GM23338 (cell line): ENCODE measurements around the gene ASCL2. TPM values are rescaled to one million over a fixed set of nuclear protein-coding genes. Genes with fewer than 3 reads are reported as not detected.

Experiments
- ATAC-seq: fragments of 200-7000 bp; cut with Tn5 transposase; 3 replicates; pipeline ENCODE4 v1.9.1; 2020
- DNase-seq: peaks from one replicate; pipeline ENCODE4 v3.0.0-alpha.2; 2015; ENCODE audit warnings: low spot score
- H2AFZ ChIP-seq: fragments of 200-600 bp; sonication (generic); 2 replicates; pipeline ENCODE4 v1.8.0; 2016; ENCODE audit warnings: antibody characterized with exemption, mild to moderate bottlenecking, moderate library complexity
- H3F3A ChIP-seq: fragments of 200-600 bp; sonication (generic); replicated peaks from 2 replicates; pipeline ENCODE4 v1.8.0; 2017; ENCODE audit warnings: antibody characterized with exemption, mixed run types, low read depth
- H3K27ac ChIP-seq: fragments of 200-600 bp; sonication (generic); 2 replicates; pipeline ENCODE4 v1.6.1; 2016; ENCODE audit warnings: low read depth
- H3K27me3 ChIP-seq: fragments of 200-600 bp; sonication (generic); 2 replicates; pipeline ENCODE4 v1.8.0; 2016; ENCODE audit warnings: mild to moderate bottlenecking, mixed run types, moderate library complexity; ENCODE audit not compliant: insufficient read depth
- H3K36me3 ChIP-seq: fragments of 200-600 bp; sonication (generic); 2 replicates; pipeline ENCODE4 v1.8.0; 2016; ENCODE audit warnings: mild to moderate bottlenecking; ENCODE audit not compliant: insufficient read depth
- H3K4me1 ChIP-seq: fragments of 200-600 bp; sonication (generic); 2 replicates; pipeline ENCODE4 v1.8.0; 2016; ENCODE audit warnings: mild to moderate bottlenecking, moderate library complexity; ENCODE audit not compliant: insufficient read depth
- H3K4me2 ChIP-seq: fragments of 200-600 bp; sonication (generic); 2 replicates; pipeline ENCODE4 v1.7.1; 2017; ENCODE audit warnings: mixed run types
- H3K4me3 ChIP-seq: fragments of 200-600 bp; sonication (generic); 2 replicates; pipeline ENCODE4 v1.6.1; 2016; ENCODE audit warnings: mixed run types
- H3K79me2 ChIP-seq: fragments of 200-600 bp; sonication (generic); replicated peaks from 2 replicates; pipeline ENCODE4 v1.8.0; 2017; ENCODE audit warnings: mild to moderate bottlenecking; ENCODE audit not compliant: insufficient read depth
- H3K9me2 ChIP-seq: fragments of 200-600 bp; sonication (generic); 2 replicates; pipeline ENCODE4 v1.8.0; 2017; ENCODE audit not compliant: insufficient read depth
- H4K20me1 ChIP-seq: fragments of 200-600 bp; sonication (generic); replicated peaks from 2 replicates; pipeline ENCODE4 v1.8.0; 2017; ENCODE audit warnings: mild to moderate bottlenecking; ENCODE audit not compliant: insufficient read depth
- H3K27ac Mint-ChIP-seq: 2 replicates; pipeline ENCODE4 v1.8.0; 2020; ENCODE audit warnings: inconsistent platforms, mild to moderate bottlenecking, moderate library complexity, mixed read lengths
- H3K27me3 Mint-ChIP-seq: 3 replicates; pipeline ENCODE4 v1.8.0; 2022; ENCODE audit warnings: low read depth, mild to moderate bottlenecking, moderate library complexity, mixed read lengths, inconsistent platforms; ENCODE audit not compliant: insufficient read depth, poor library complexity
- H3K36me3 Mint-ChIP-seq: 3 replicates; pipeline ENCODE4 v1.8.0; 2021; ENCODE audit warnings: low read depth, mild to moderate bottlenecking, inconsistent platforms, moderate library complexity, mixed read lengths
- H3K4me1 Mint-ChIP-seq: 3 replicates; pipeline ENCODE4 v1.8.0; 2020; ENCODE audit warnings: mild to moderate bottlenecking, inconsistent platforms, mixed read lengths
- H3K4me3 Mint-ChIP-seq: 3 replicates; pipeline ENCODE4 v1.8.0; 2021; ENCODE audit warnings: moderate library complexity, mild to moderate bottlenecking, inconsistent platforms, mixed read lengths
- H3K9me3 Mint-ChIP-seq: 3 replicates; pipeline ENCODE4 v1.8.0; 2020; ENCODE audit warnings: moderate library complexity, mild to moderate bottlenecking, inconsistent platforms, mixed read lengths
- CREB1 ChIP-seq: fragments of 250-450 bp; sonication (Bioruptor Pico); IDR thresholded peaks from 2 replicates; pipeline ENCODE4 v1.5.0; 2020; ENCODE audit warnings: low read depth, mild to moderate bottlenecking, moderate library complexity
- CTCF ChIP-seq, 2 experiments: fragments of 200-600 bp in 1 of 2; sonication (generic) in 1 of 2; conservative IDR thresholded peaks; 2 replicates each; pipeline versions ENCODE4 v1.5.1 to v1.6.1; 2016 to 2017; ENCODE audit warnings: antibody characterized with exemption in 2 of 2, low read depth in 2 of 2, mild to moderate bottlenecking in 2 of 2, moderate library complexity in 1 of 2
- ETS1 ChIP-seq: IDR thresholded peaks from 2 replicates; pipeline ENCODE4 v1.6.1; 2016; ENCODE audit warnings: antibody characterized with exemption
- EZH2 ChIP-seq: fragments of 200-600 bp; sonication (generic); IDR thresholded peaks from one replicate; pipeline ENCODE4 v1.8.0; 2017; ENCODE audit warnings: antibody characterized with exemption, mild to moderate bottlenecking, low read depth; ENCODE audit not compliant: unreplicated experiment
- JUNB ChIP-seq: IDR thresholded peaks from one replicate; pipeline ENCODE4 v1.6.1; 2016; ENCODE audit warnings: antibody characterized with exemption; ENCODE audit not compliant: unreplicated experiment
- NANOG ChIP-seq: IDR thresholded peaks from 2 replicates; pipeline ENCODE4 v1.6.1; 2016; ENCODE audit warnings: antibody characterized with exemption, borderline replicate concordance
- POLR2AphosphoS5 ChIP-seq: IDR thresholded peaks from 2 replicates; pipeline ENCODE4 v1.6.1; 2016; ENCODE audit warnings: antibody characterized with exemption, low read depth
- REST ChIP-seq: IDR thresholded peaks from one replicate; pipeline ENCODE4 v1.6.1; 2018; ENCODE audit warnings: antibody characterized with exemption; ENCODE audit not compliant: unreplicated experiment
- STAT1 ChIP-seq: IDR thresholded peaks from one replicate; pipeline ENCODE4 v1.6.1; 2016; ENCODE audit warnings: antibody characterized with exemption; ENCODE audit not compliant: unreplicated experiment
- ZNF114 ChIP-seq: fragments of 250-450 bp; sonication (Bioruptor Pico); IDR thresholded peaks from 2 replicates; pipeline ENCODE4 v1.5.0; 2020; ENCODE audit warnings: mild to moderate bottlenecking, moderate library complexity
- ZNF331 ChIP-seq: fragments of 250-450 bp; sonication (Bioruptor Pico); IDR thresholded peaks from 2 replicates; pipeline ENCODE4 v1.5.0; 2020; ENCODE audit warnings: low read depth, mild to moderate bottlenecking, moderate library complexity
- polyA plus RNA-seq: library from polyadenylated mRNA; unstranded; fragments of >200 nt; fragmentation: Nextera tagmentation; extraction: Ambion mirVana; gene quantifications from 2 replicates; pipeline ENCODE4 v1.2.1, GENCODE V29; 2016
- total RNA-seq: library from RNA; depleted of rRNA; stranded (reverse); fragments of >200 nt; shearing (Covaris generic); gene quantifications from 2 replicates; pipeline ENCODE4 v1.2.3, GENCODE V29; 2014

ASCL2 gene
- total and polyA plus RNA-seq, 2 experiments from 2014 or later = 0.57 to 1.6 TPM

- ATAC-seq = peak; percentile 18
- no peaks in the 10 kb centered on the region for H3K9me3 Mint-ChIP-seq
- Histone ChIP-seq H3F3A (no peaks in the 10 kb centered on the region), H2AFZ (no peak overlapping the region), H3K79me2 (no peaks in the 10 kb centered on the region), H3K36me3 (no peaks in the 10 kb centered on the region), H3K4me3 (no peak overlapping the region), H3K27me3 (no peaks in the 10 kb centered on the region), H3K4me2 (no peak overlapping the region), H3K4me1 (no peaks in the 10 kb centered on the region), H3K9me2 (no peaks in the 10 kb centered on the region), H4K20me1 (no peaks in the 10 kb centered on the region), H3K27ac (no peak overlapping the region)
- no peak overlapping the region for H3K27ac Mint-ChIP-seq
- H3K36me3 Mint-ChIP-seq = no peaks in the 10 kb centered on the region
- no peak overlapping the region for H3K4me3 Mint-ChIP-seq
- DNase-seq = no peak
- H3K27me3 Mint-ChIP-seq = peaks cover 11% of the 10 kb centered on the region
- H3K4me1 Mint-ChIP-seq = peaks cover 1% of the 10 kb centered on the region; the same call in 1 of the 3 replicates
- no peak for TF ChIP-seq ZNF331 (CRISPR knock-in tag)
- TF ChIP-seq ETS1 = no peak
- no peak for TF ChIP-seq POLR2AphosphoS5
- TF ChIP-seq CREB1 (CRISPR knock-in tag) = no peak
- no peak for TF ChIP-seq NANOG
- no peak for TF ChIP-seq ZNF114
- TF ChIP-seq JUNB = no peak
- TF ChIP-seq STAT1 = no peak
- TF ChIP-seq REST = no peak
- TF ChIP-seq EZH2 = no peak
- TF ChIP-seq CTCF (conservative IDR thresholded peaks at IDR 0.05; ENCODE audit: low read depth in 2 of 2) = no peak
Observed at GRCh38 chr11:2256951-2257700, 13.3 kb downstream of the ASCL2 start.
